ENCODE results near the gene SLC29A2.

SLC29A2 gene

GRCh38 chr11:66331542-66332370 is 39.8 kb downstream of the SLC29A2 start:
- no peak overlapping the region for H3K4me3 ChIP-seq (ENCODE audit: low read depth, low read length)
- no peak for DNase-seq (ENCODE audit: low read depth)
- no peak for TF ChIP-seq MYC (IDR thresholded peaks at IDR 0.05; ENCODE audit: low read depth, low read length)
- no peak for TF ChIP-seq MAX (IDR thresholded peaks at IDR 0.05; ENCODE audit: low read depth, low read length)

DNA sequence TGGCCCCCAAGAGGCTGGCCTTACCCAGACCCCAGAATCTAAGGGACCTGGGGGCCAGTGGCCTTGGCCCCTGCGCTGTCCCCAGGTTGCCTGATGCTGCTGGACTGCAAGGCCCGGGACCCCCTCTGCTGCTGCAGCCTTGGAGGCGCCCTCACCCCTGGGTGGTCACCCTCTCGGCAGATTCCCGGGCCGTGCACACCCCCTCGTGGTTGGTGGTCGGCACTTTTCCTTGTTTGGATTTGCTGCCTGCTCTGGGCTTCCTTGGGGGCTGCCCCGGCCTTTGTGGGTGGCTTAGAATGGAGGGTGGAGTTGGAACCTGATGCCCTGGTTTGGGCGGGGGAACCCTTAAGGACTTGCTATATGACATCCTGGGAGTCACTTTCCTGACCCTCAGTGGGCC is 40.6 kb downstream of the SLC29A2 start:
- TF ChIP-seq, protein P1, sequence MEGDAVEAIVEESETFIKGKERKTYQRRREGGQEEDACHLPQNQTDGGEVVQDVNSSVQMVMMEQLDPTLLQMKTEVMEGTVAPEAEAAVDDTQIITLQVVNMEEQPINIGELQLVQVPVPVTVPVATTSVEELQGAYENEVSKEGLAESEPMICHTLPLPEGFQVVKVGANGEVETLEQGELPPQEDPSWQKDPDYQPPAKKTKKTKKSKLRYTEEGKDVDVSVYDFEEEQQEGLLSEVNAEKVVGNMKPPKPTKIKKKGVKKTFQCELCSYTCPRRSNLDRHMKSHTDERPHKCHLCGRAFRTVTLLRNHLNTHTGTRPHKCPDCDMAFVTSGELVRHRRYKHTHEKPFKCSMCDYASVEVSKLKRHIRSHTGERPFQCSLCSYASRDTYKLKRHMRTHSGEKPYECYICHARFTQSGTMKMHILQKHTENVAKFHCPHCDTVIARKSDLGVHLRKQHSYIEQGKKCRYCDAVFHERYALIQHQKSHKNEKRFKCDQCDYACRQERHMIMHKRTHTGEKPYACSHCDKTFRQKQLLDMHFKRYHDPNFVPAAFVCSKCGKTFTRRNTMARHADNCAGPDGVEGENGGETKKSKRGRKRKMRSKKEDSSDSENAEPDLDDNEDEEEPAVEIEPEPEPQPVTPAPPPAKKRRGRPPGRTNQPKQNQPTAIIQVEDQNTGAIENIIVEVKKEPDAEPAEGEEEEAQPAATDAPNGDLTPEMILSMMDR (IDR thresholded peaks at IDR 0.05; ENCODE audit: low read depth, low read length), result no peak
- TF ChIP-seq MYC (IDR thresholded peaks at IDR 0.05; ENCODE audit: low read depth, low read length) (no peak), POLR2A (IDR thresholded peaks at IDR 0.05; ENCODE audit: extremely low read depth, insufficient read length) (no peak), MAX (IDR thresholded peaks at IDR 0.05; ENCODE audit: low read depth, low read length) (no peak)
- DNase-seq (ENCODE audit: low read depth), result no peak

DNA sequence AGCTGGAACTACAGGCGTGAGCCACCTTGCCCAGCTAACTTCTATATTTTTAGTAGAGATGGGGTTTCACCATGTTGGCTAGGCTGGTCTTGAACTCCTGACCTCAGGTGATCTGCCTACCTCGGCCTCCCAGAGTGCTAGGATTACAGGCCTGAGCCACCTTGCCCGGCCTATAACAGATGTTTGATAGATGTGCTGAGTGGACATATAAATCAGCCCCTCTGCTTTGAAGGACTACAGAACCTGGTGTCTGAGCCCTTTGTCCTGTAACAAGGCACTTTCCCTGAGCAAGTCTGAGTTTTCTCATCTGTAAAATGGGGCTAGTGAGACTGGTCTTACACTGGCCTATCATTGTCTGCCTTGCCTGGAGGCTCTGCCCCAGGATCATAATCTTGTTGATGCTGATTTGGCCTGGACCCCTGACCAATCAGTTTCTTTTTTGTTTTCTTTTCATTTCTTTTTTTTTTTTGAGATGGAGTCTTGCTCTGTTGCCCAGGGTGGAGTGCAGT is 42.3 kb downstream of the SLC29A2 start:
- H3K4me3 ChIP-seq (ENCODE audit: low read depth, low read length), result no peak overlapping the region
- no peak for DNase-seq (ENCODE audit: low read depth)
- TF ChIP-seq POLR2A (IDR thresholded peaks at IDR 0.05; ENCODE audit: extremely low read depth, insufficient read length) (no peak), MAX (IDR thresholded peaks at IDR 0.05; ENCODE audit: low read depth, low read length) (no peak), MYC (IDR thresholded peaks at IDR 0.05; ENCODE audit: low read depth, low read length) (no peak)
- TF ChIP-seq, protein P1 (IDR thresholded peaks at IDR 0.05; ENCODE audit: low read depth, low read length), result no peak

More for the DNA sequence above, 40.6 kb downstream of the SLC29A2 start:
- no peak overlapping the region for H3K4me3 ChIP-seq (ENCODE audit: low read depth, low read length)

DNA sequence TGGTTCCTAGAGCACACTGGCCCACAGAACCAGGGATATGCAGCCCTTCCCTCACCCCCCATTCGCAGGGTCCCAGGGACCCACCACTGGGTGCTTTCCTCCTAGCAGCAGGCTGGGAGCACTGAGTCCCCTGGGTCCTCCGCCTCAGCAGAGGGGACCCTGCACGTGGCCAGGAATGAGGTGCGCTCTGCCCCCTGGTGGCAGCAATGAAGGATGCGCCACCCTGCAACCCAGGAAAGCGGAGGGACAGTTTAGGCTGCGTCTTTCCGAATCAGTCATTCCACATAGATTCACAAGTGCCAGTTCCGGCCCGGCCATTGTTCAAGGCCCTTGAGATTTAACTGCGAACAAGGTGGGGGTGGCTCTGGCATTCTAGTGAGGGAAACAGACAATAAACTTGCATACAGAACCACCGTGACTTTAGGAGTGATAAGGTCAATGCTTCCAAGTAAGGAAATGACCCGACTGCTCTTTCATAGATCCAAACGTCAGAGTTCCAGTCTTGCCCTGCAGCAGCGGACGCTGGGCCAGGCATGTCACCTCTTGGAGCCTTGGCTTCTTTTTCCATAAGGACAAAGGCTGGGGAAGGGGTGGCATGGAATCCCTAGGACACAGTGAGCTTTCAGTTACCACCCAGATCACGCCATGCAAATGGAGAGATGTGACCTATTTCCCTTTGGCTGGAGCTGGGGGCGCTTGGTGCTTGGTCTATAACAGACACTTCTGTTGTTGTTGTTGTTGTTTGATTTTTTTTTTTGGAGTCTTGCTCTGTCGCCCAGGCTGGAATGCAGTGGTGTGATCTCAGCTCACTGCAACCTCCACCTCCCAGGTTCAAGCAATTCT is 43.0 kb downstream of the SLC29A2 start:
- H3K4me3 ChIP-seq (ENCODE audit: low read depth, low read length), result no peak overlapping the region
- no peak for TF ChIP-seq POLR2A (IDR thresholded peaks at IDR 0.05; ENCODE audit: extremely low read depth, insufficient read length)
- TF ChIP-seq, protein P1 (IDR thresholded peaks at IDR 0.05; ENCODE audit: low read depth, low read length), result peak; percentile 89
- TF ChIP-seq MYC (IDR thresholded peaks at IDR 0.05; ENCODE audit: low read depth, low read length), result peak; percentile 100
- TF ChIP-seq MAX (IDR thresholded peaks at IDR 0.05; ENCODE audit: low read depth, low read length), result peak; percentile 99
- peak; percentile 91 for DNase-seq (ENCODE audit: low read depth)

GRCh38 chr11:66328031-66328301 is 43.6 kb downstream of the SLC29A2 start:
- TF ChIP-seq MYC (IDR thresholded peaks at IDR 0.05; ENCODE audit: low read depth, low read length) (no peak), MAX (IDR thresholded peaks at IDR 0.05; ENCODE audit: low read depth, low read length) (no peak), POLR2A (IDR thresholded peaks at IDR 0.05; ENCODE audit: extremely low read depth, insufficient read length) (no peak)
- TF ChIP-seq, protein P1 (IDR thresholded peaks at IDR 0.05; ENCODE audit: low read depth, low read length), result no peak
- no peak overlapping the region for H3K4me3 ChIP-seq (ENCODE audit: low read depth, low read length)
- no peak for DNase-seq (ENCODE audit: low read depth)

Measured in NB4 (cell line).